ENCODE data around the gene ZNF385B. TPM values are rescaled to one million over a fixed set of nuclear protein-coding genes. Genes with fewer than 3 reads are reported as not detected.

The ZNF385B gene
- total and polyA plus RNA-seq, 9 of the 15 experiments (the other 6 are each of a cell fraction or from before 2014, with no cell fraction given), result 0.50 TPM; not detected in 8

DNA sequence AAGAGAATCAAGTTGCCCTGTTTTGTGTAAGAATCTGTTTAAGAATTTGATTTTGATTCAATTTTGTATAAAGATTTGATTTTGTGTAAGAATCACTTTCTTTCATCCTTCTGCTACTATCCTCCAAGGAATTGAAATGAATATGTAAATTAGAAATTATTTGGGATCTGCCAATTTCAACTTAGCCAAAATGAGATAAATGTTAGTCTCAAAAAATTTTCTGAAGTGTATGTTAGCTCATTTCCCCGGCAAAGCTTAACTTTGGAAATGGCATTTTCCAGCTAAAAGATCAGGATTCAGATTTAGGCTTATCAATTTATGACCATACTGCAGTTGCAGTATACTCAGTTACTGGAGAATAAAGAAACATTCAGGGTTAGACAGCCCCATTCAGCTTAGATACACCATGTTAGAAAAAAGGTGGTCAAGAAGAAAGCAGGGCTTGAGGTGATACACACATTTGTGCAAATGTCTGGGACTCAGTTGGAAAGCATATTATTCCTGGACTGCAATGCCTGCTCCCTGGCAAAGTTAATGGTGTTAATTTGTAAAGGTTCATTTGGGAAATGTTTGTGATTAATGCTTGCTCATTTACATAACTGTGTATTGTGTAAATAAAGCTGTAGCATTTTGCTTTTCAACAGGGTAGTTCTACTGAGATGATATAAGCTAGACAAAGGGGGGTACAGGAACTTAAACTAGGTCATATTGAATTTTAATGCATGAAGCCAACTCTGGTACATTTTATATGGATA, 349.0 kb downstream of the ZNF385B start (continued):
- TF ChIP-seq, protein P1, sequence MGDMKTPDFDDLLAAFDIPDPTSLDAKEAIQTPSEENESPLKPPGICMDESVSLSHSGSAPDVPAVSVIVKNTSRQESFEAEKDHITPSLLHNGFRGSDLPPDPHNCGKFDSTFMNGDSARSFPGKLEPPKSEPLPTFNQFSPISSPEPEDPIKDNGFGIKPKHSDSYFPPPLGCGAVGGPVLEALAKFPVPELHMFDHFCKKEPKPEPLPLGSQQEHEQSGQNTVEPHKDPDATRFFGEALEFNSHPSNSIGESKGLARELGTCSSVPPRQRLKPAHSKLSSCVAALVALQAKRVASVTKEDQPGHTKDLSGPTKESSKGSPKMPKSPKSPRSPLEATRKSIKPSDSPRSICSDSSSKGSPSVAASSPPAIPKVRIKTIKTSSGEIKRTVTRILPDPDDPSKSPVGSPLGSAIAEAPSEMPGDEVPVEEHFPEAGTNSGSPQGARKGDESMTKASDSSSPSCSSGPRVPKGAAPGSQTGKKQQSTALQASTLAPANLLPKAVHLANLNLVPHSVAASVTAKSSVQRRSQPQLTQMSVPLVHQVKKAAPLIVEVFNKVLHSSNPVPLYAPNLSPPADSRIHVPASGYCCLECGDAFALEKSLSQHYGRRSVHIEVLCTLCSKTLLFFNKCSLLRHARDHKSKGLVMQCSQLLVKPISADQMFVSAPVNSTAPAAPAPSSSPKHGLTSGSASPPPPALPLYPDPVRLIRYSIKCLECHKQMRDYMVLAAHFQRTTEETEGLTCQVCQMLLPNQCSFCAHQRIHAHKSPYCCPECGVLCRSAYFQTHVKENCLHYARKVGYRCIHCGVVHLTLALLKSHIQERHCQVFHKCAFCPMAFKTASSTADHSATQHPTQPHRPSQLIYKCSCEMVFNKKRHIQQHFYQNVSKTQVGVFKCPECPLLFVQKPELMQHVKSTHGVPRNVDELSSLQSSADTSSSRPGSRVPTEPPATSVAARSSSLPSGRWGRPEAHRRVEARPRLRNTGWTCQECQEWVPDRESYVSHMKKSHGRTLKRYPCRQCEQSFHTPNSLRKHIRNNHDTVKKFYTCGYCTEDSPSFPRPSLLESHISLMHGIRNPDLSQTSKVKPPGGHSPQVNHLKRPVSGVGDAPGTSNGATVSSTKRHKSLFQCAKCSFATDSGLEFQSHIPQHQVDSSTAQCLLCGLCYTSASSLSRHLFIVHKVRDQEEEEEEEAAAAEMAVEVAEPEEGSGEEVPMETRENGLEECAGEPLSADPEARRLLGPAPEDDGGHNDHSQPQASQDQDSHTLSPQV (IDR thresholded peaks at IDR 0.05), result no peak

- intact Hi-C loops (cut with micrococcal nuclease) (no loop called here), in situ Hi-C loops (cut with MboI) (no loop called here)
- H2AFZ ChIP-seq (ENCODE audit: low read depth, low read length), result no peak overlapping the region
- H3K4me2 ChIP-seq (ENCODE audit: insufficient read depth, low read length), result no peak overlapping the region
- no peak overlapping the region for H3K27ac ChIP-seq (ENCODE audit: extremely low read depth, low read depth, low read length)
- H4K20me1 ChIP-seq (replicated peaks; ENCODE audit: control insufficient read depth, insufficient read depth, low read length), result no peaks in the 10 kb centered on the region
- TF ChIP-seq ZNF133 (CRISPR knock-in tag; IDR thresholded peaks at IDR 0.05), result no peak
- no peaks in the 10 kb centered on the region for H3K36me3 ChIP-seq (ENCODE audit: control insufficient read depth, insufficient read depth, low read length)
- CTCF ChIA-PET (ENCODE audit: low intra/inter-chr PET ratio), result no interaction called here
- no peak for ATAC-seq
- H3K9me1 ChIP-seq (ENCODE audit: control insufficient read depth, insufficient read depth, low read length), result no peaks in the 10 kb centered on the region
- no peaks in the 10 kb centered on the region for H3K27me3 ChIP-seq (ENCODE audit: control insufficient read depth in 2 of 2, insufficient read depth in 2 of 2, low read length in 2 of 2)
- no peak overlapping the region for H3K9ac ChIP-seq (ENCODE audit: insufficient read depth in 1 of 2, low read depth in 2 of 2, low read length in 2 of 2)
- BruUV-seq (replicated peaks), result no TSS peak
- H3K4me3 ChIP-seq, result no peak overlapping the region
- H3K9me3 ChIP-seq (replicated peaks; ENCODE audit: control insufficient read depth, insufficient read depth, low read depth, low read length), result no peaks in the 10 kb centered on the region
- H3K79me2 ChIP-seq (ENCODE audit: control insufficient read depth, insufficient read depth, low read length), result no peaks in the 10 kb centered on the region
- H3K4me1 ChIP-seq (replicated peaks in 1 of 2; ENCODE audit: control insufficient read depth in 2 of 2, insufficient read depth in 2 of 2, low read length in 2 of 2), result no peaks in the 10 kb centered on the region
- POLR2A ChIA-PET, result no interaction called here
- DNase-seq (ENCODE audit: extremely low read depth in 1 of 4, low spot score in 3 of 4), result no peak
- 1% methylated on average over 4 of the region's 4 CpGs for WGBS (ENCODE audit: insufficient coverage, low coverage, missing lambda C conversion rate)
- FAIRE-seq, result no peak
These were observed 350.2 kb downstream of the ZNF385B start for GRCh38 chr2:179511105-179511789.
